IMR-90 (cell line): ENCODE results near the gene TUBB4A. TPM values are rescaled to one million over a fixed set of nuclear protein-coding genes. Genes with fewer than 3 reads are reported as not detected.

Experiments
- ATAC-seq: fragments of 200-7000 bp; cut with Tn5 transposase; 2 replicates; pipeline ENCODE4 v1.9.1; 2020; ENCODE audit warnings: low read depth, mild to moderate bottlenecking, moderate library complexity
- BruUV-seq: library from RNA; stranded (reverse); fragments of 400-500 nt; replicated peaks from 2 replicates; lab custom pipeline; 2021; lab: Mats Ljungman, UMichigan
- CTCF ChIA-PET: fragments of 300-600 bp; formaldehyde crosslinking; extraction: SDS; loops from one replicate; lab custom pipeline; 2021; ENCODE audit warnings: antibody characterized with exemption; lab: Yijun Ruan, JAX
- POLR2A ChIA-PET: fragments of 300-600 bp; sonication (Branson Sonifier 250); formaldehyde crosslinking; loops from one replicate; lab custom pipeline; 2022; ENCODE audit warnings: antibody characterized with exemption; ENCODE audit not compliant: unreplicated experiment; lab: Charles Lee
- DNase-seq: peaks from one replicate; pipeline ENCODE4 v3.0.0; 2013
- H2AFZ ChIP-seq: replicated peaks from 2 replicates; pipeline ENCODE3; 2013; ENCODE audit warnings: low read length, mild to moderate bottlenecking; ENCODE audit not compliant: poor library complexity
- H2AK5ac ChIP-seq: 2 replicates; pipeline ENCODE4 v1.6.1; 2013; ENCODE audit warnings: low read depth, low read length, inconsistent platforms
- H2AK9ac ChIP-seq: replicated peaks from 2 replicates; pipeline ENCODE3; 2013; ENCODE audit warnings: mild to moderate bottlenecking, low read depth, low read length, moderate library complexity; ENCODE audit not compliant: poor library complexity
- H2BK120ac ChIP-seq: 2 replicates; pipeline ENCODE4 v1.6.1; 2013; ENCODE audit warnings: low read depth, low read length, inconsistent platforms
- H2BK15ac ChIP-seq: 3 replicates; pipeline ENCODE4 v1.6.1; 2013; ENCODE audit warnings: low read depth, low read length, inconsistent platforms
- H2BK20ac ChIP-seq: 2 replicates; pipeline ENCODE4 v1.6.1; 2013; ENCODE audit warnings: low read depth, mild to moderate bottlenecking, inconsistent platforms, low read length, moderate library complexity
- H2BK5ac ChIP-seq: 2 replicates; pipeline ENCODE4 v1.6.1; 2013; ENCODE audit warnings: mild to moderate bottlenecking, low read depth, low read length, inconsistent platforms; ENCODE audit not compliant: poor library complexity, severe bottlenecking
- H3K14ac ChIP-seq: replicated peaks from 2 replicates; pipeline ENCODE4 v1.6.1; 2013; ENCODE audit warnings: low read depth, low read length, inconsistent platforms
- H3K18ac ChIP-seq: 2 replicates; pipeline ENCODE4 v1.6.1; 2013; ENCODE audit warnings: low read depth, low read length, control low read depth
- H3K23ac ChIP-seq: 2 replicates; pipeline ENCODE4 v1.6.1; 2013; ENCODE audit warnings: low read depth, low read length, inconsistent platforms
- H3K27ac ChIP-seq: 2 replicates; pipeline ENCODE4 v1.5.1; 2013; ENCODE audit warnings: mild to moderate bottlenecking, control low read depth, low read length; ENCODE audit not compliant: insufficient read depth
- H3K27me3 ChIP-seq: 2 replicates; pipeline ENCODE4 v1.6.1; 2013; ENCODE audit warnings: low read length; ENCODE audit not compliant: control insufficient read depth, insufficient read depth
- H3K36me3 ChIP-seq: 2 replicates; pipeline ENCODE4 v1.6.1; 2013; ENCODE audit warnings: low read length, mixed read lengths; ENCODE audit not compliant: control insufficient read depth, insufficient read depth
- H3K4ac ChIP-seq: 2 replicates; pipeline ENCODE4 v1.6.1; 2013; ENCODE audit warnings: low read depth, low read length, inconsistent platforms
- H3K4me1 ChIP-seq: 2 replicates; pipeline ENCODE4 v1.6.1; 2013; ENCODE audit warnings: low read length, mixed read lengths; ENCODE audit not compliant: control insufficient read depth, insufficient read depth
- H3K4me2 ChIP-seq: 2 replicates; pipeline ENCODE4 v1.6.1; 2013; ENCODE audit warnings: low read depth, mild to moderate bottlenecking, control low read depth, low read length, moderate library complexity
- H3K4me3 ChIP-seq: 2 replicates; pipeline ENCODE4 v1.5.1; 2013; ENCODE audit warnings: low read depth, mild to moderate bottlenecking, control low read depth, low read length, moderate library complexity; ENCODE audit not compliant: insufficient read depth
- H3K56ac ChIP-seq: 2 replicates; pipeline ENCODE4 v1.6.1; 2013; ENCODE audit warnings: low read length, inconsistent platforms; ENCODE audit not compliant: insufficient read depth; ENCODE audit errors: extremely low read depth
- H3K79me1 ChIP-seq, 2 experiments: 2 replicates each; pipeline ENCODE4 v1.6.1; 2013; ENCODE audit warnings: low read length in 2 of 2, inconsistent platforms in 1 of 2, low read depth in 1 of 2
- H3K9ac ChIP-seq: 2 replicates; pipeline ENCODE4 v1.6.1; 2013; ENCODE audit warnings: low read depth, low read length, control low read depth
- H3K9me1 ChIP-seq: 2 replicates; pipeline ENCODE4 v1.6.1; 2013; ENCODE audit warnings: low read length, inconsistent platforms; ENCODE audit not compliant: insufficient read depth
- H3K9me3 ChIP-seq: 2 replicates; pipeline ENCODE4 v1.6.1; 2013; ENCODE audit warnings: low read length; ENCODE audit not compliant: control insufficient read depth, insufficient read depth
- H4K20me1 ChIP-seq: 2 replicates; pipeline ENCODE4 v1.6.1; 2013; ENCODE audit warnings: low read length, inconsistent platforms; ENCODE audit not compliant: insufficient read depth
- H4K5ac ChIP-seq: 2 replicates; pipeline ENCODE4 v1.6.1; 2013; ENCODE audit warnings: mild to moderate bottlenecking, low read depth, low read length, control low read depth
- H4K8ac ChIP-seq, 2 experiments: 2 replicates each; pipeline ENCODE4 v1.6.1; 2013; ENCODE audit warnings: low read depth in 2 of 2, low read length in 2 of 2, control low read depth in 1 of 2, inconsistent platforms in 1 of 2
- H4K91ac ChIP-seq: 2 replicates; pipeline ENCODE4 v1.6.1; 2013; ENCODE audit warnings: low read depth, low read length, inconsistent platforms; ENCODE audit not compliant: insufficient read depth
- CHD1 ChIP-seq: IDR thresholded peaks from 2 replicates; pipeline ENCODE4 v1.6.1; 2012; ENCODE audit warnings: low read depth, low read length, improper control_type of control experiment
- MAFK ChIP-seq: IDR thresholded peaks from 2 replicates; pipeline ENCODE4 v1.6.1; 2012; ENCODE audit warnings: low read depth, low read length, improper control_type of control experiment
- POLR2A ChIP-seq: IDR thresholded peaks from 2 replicates; pipeline ENCODE4 v1.6.1; 2012; ENCODE audit warnings: mild to moderate bottlenecking, low read depth, low read length
- RCOR1 ChIP-seq: IDR thresholded peaks from 2 replicates; pipeline ENCODE4 v1.6.1; 2012; ENCODE audit warnings: mild to moderate bottlenecking, low read length, improper control_type of control experiment; ENCODE audit not compliant: insufficient replicate concordance
- RFX5 ChIP-seq: IDR thresholded peaks from 2 replicates; pipeline ENCODE4 v1.8.0; 2012; ENCODE audit warnings: low read depth, mild to moderate bottlenecking, low read length, moderate library complexity
- SMC3 ChIP-seq: fragments of 150-350 bp; IDR thresholded peaks from 2 replicates; pipeline ENCODE4 v1.6.1; 2016; ENCODE audit warnings: low read depth, mild to moderate bottlenecking, antibody characterized with exemption, low read length, moderate library complexity
- WGBS, 2 experiments: methylation state at CpG; one replicate each; pipeline versions ENCODE4 v1.1.5 to v1.1.7; 2013; ENCODE audit warnings: missing lambda C conversion rate in 2 of 2; ENCODE audit not compliant: insufficient read length in 1 of 2; ENCODE audit errors: extremely low coverage in 2 of 2; 5-methylcytosine and 5-hydroxymethylcytosine counted together
- dilution Hi-C: fragments of 300-500 bp; cut with HindIII; formaldehyde crosslinking; loops from one replicate; pipeline ENCODE4 v1.14.3; 2018; ENCODE audit warnings: low sequenced_read_pairs; ENCODE audit not compliant: unreplicated experiment
- in situ Hi-C: fragments of 300-500 bp; cut with MboI; formaldehyde crosslinking; loops from 3 replicates; pipeline ENCODE4 v1.14.3; 2019; ENCODE audit warnings: low sequenced_read_pairs, inconsistent platforms, mixed read lengths
- intact Hi-C: fragments of 100-400 bp; cut with micrococcal nuclease; formaldehyde crosslinking; loops from 2 replicates; pipeline ENCODE4 v1.10.0; 2022
- polyA plus RNA-seq, 3 experiments: library from polyadenylated mRNA; depleted of rRNA; stranded (reverse); fragments of >200 nt; gene quantifications; 2 replicates each; pipeline ENCODE4 v1.2.3, GENCODE V29; 2012; ENCODE audit warnings: low replicate concordance in 1 of 3
- total RNA-seq: library from RNA; depleted of rRNA; stranded (reverse); fragments of >200 nt; gene quantifications from 2 replicates; pipeline ENCODE4 v1.2.3, GENCODE V29; 2012

Gene TUBB4A
- total and polyA plus RNA-seq, 2 of the 4 experiments (the other 2 are of a cell fraction), result not detected

GRCh38 chr19:6465663-6466062 is 36.4 kb downstream of the TUBB4A start:
- no peak overlapping the region for H4K5ac ChIP-seq
- H3K27me3 ChIP-seq, result peaks cover 29% of the 10 kb centered on the region
- H3K9me3 ChIP-seq, result no peaks in the 10 kb centered on the region
- ChIA-PET POLR2A (no interaction called here), CTCF (no interaction called here)
- no peaks in the 10 kb centered on the region for H3K36me3 ChIP-seq
- BruUV-seq, result no TSS peak
- H3K79me1 ChIP-seq, result no peaks in the 10 kb centered on the region
- H2AK5ac ChIP-seq, result no peak overlapping the region
- H4K8ac ChIP-seq, result no peak overlapping the region
- DNase-seq (no peak), ATAC-seq (no peak)
- no peaks in the 10 kb centered on the region; the same call in 1 of the 2 replicates for H3K9me1 ChIP-seq
- H4K20me1 ChIP-seq, result no peaks in the 10 kb centered on the region
- TF ChIP-seq POLR2A (no peak), RCOR1 (no peak), SMC3 (no peak), CHD1 (no peak), MAFK (no peak), RFX5 (no peak)
- no peaks in the 10 kb centered on the region for H3K4me1 ChIP-seq
- dilution Hi-C loops (no loop called here), intact Hi-C loops (no loop called here), in situ Hi-C loops (no loop called here)
- H3K4me3 ChIP-seq, result no peak overlapping the region
- no peak overlapping the region for H3K9ac ChIP-seq
- H3K14ac ChIP-seq, result no peak overlapping the region
- no peak overlapping the region for H4K91ac ChIP-seq
- H3K27ac ChIP-seq, result no peak overlapping the region
- no peak overlapping the region for H3K4me2 ChIP-seq
- H3K23ac ChIP-seq, result no peak overlapping the region
- H3K4ac ChIP-seq, result no peak overlapping the region
- H2BK20ac ChIP-seq, result no peak overlapping the region
- H3K18ac ChIP-seq, result no peak overlapping the region
- no peak overlapping the region for H3K56ac ChIP-seq
- H2AFZ ChIP-seq, result no peak overlapping the region
- no peak overlapping the region for H2BK5ac ChIP-seq
- no CpG with 5 or more reads among the region's 8 CpGs for WGBS, 2 experiments
- H2BK120ac ChIP-seq, result no peak overlapping the region
- no peak overlapping the region for H2BK15ac ChIP-seq
- H2AK9ac ChIP-seq, result no peak overlapping the region
